GM18867 (cell line): ENCODE data around the gene VPS36.
"Not testable (repeated sequence)": the region's sequence is repeated elsewhere in the genome, so short reads cannot be mapped to it uniquely, and the experiment has no call there.

Experiments used
- ATAC-seq: cut with Tn5 transposase; IDR thresholded peaks from one replicate; pipeline ENCODE4 v1.9.1; 2021; ENCODE audit warnings: mild to moderate bottlenecking, moderate library complexity; ENCODE audit not compliant: unreplicated experiment

The VPS36 gene

GRCh38 chr13:52383366-52383765 is 67.1 kb downstream of the VPS36 start:
- ATAC-seq = no peak

GRCh38 chr13:52378312-52378711 is 72.1 kb downstream of the VPS36 start:
- no peak for ATAC-seq

GRCh38 chr13:52377898-52378297 is 72.5 kb downstream of the VPS36 start:
- no peak for ATAC-seq

GRCh38 chr13:52374873-52375411 is 75.5 kb downstream of the VPS36 start:
- no peak for ATAC-seq

GRCh38 chr13:52374389-52374788 is 76.0 kb downstream of the VPS36 start:
- no peak for ATAC-seq

- ATAC-seq = not testable (repeated sequence)
Observed at GRCh38 chr13:52373277-52373676, 77.2 kb downstream of the VPS36 start.

GRCh38 chr13:52371736-52372247 is 78.6 kb downstream of the VPS36 start:
- ATAC-seq = no peak

- ATAC-seq = no peak
Observed at GRCh38 chr13:52366291-52366690, 84.1 kb downstream of the VPS36 start.
